Mesenchymal stem cell (in vitro differentiated cells and primary cell): Measurements from ENCODE around the gene TRIM54.

Source experiments
- DNase-seq: peaks from one replicate; pipeline ENCODE4 v3.0.0-alpha.2; 2013
- H2AFZ ChIP-seq: one replicate; pipeline ENCODE4 v1.6.1; 2013; ENCODE audit warnings: low read depth, mild to moderate bottlenecking, control low read depth, inconsistent platforms, low read length, moderate library complexity
- H2AK5ac ChIP-seq: 2 replicates; pipeline ENCODE4 v1.6.1; 2013; ENCODE audit warnings: low read length, moderate library complexity, mild to moderate bottlenecking, inconsistent platforms; ENCODE audit not compliant: severe bottlenecking
- H2BK120ac ChIP-seq: one replicate; pipeline ENCODE4 v1.6.1; 2013; ENCODE audit warnings: low read depth, mild to moderate bottlenecking, inconsistent platforms, low read length, moderate library complexity
- H2BK12ac ChIP-seq, 2 experiments: one replicate each; pipeline ENCODE4 v1.6.1; 2013; ENCODE audit warnings: inconsistent platforms in 2 of 2, low read length in 2 of 2, mild to moderate bottlenecking in 2 of 2, moderate library complexity in 2 of 2, control low read depth in 1 of 2
- H2BK15ac ChIP-seq: one replicate; pipeline ENCODE4 v1.6.1; 2013; ENCODE audit warnings: mild to moderate bottlenecking, low read depth, inconsistent platforms; ENCODE audit not compliant: poor library complexity, severe bottlenecking
- H2BK5ac ChIP-seq: 2 replicates; pipeline ENCODE4 v1.6.1; 2013; ENCODE audit warnings: low read depth, mild to moderate bottlenecking, low read length, control low read depth, inconsistent platforms; ENCODE audit not compliant: poor library complexity, severe bottlenecking
- H3K14ac ChIP-seq, 2 experiments: one replicate each; pipeline ENCODE4 v1.6.1; 2013; ENCODE audit warnings: inconsistent platforms in 2 of 2, low read length in 2 of 2, control low read depth in 1 of 2, mild to moderate bottlenecking in 1 of 2, moderate library complexity in 1 of 2
- H3K18ac ChIP-seq, 2 experiments: one replicate each; pipeline ENCODE4 v1.6.1; 2013; ENCODE audit warnings: inconsistent platforms in 2 of 2, low read length in 2 of 2, control low read depth in 1 of 2, low read depth in 1 of 2, mild to moderate bottlenecking in 1 of 2
- H3K23ac ChIP-seq, 2 experiments: one replicate each; pipeline ENCODE4 v1.6.1; 2013; ENCODE audit warnings: inconsistent platforms in 2 of 2, low read length in 2 of 2, mild to moderate bottlenecking in 2 of 2, moderate library complexity in 2 of 2, control low read depth in 1 of 2
- H3K27ac ChIP-seq: 2 replicates; pipeline ENCODE4 v1.5.1; 2013; ENCODE audit warnings: mild to moderate bottlenecking, moderate library complexity, low read length, control low read depth, inconsistent platforms; ENCODE audit not compliant: poor library complexity, severe bottlenecking
- H3K27me3 ChIP-seq, 2 experiments: 2 replicates each; pipeline versions ENCODE4 v1.6.1 to v1.7.0; 2013; ENCODE audit warnings: low read length in 2 of 2, mild to moderate bottlenecking in 2 of 2, moderate library complexity in 2 of 2, control low read depth in 1 of 2, inconsistent platforms in 1 of 2; ENCODE audit not compliant: control insufficient read depth in 1 of 2, insufficient read depth in 1 of 2
- H3K36me3 ChIP-seq, 2 experiments: 2 replicates each; pipeline versions ENCODE4 v1.6.1 to v1.7.0; 2013; ENCODE audit warnings: low read length in 2 of 2, control low read depth in 1 of 2, inconsistent platforms in 1 of 2, low read depth in 1 of 2, mild to moderate bottlenecking in 1 of 2; ENCODE audit not compliant: insufficient read depth in 2 of 2, control insufficient read depth in 1 of 2
- H3K4ac ChIP-seq, 2 experiments: one replicate each; pipeline ENCODE4 v1.6.1; 2013; ENCODE audit warnings: inconsistent platforms in 2 of 2, low read length in 2 of 2, mild to moderate bottlenecking in 2 of 2, moderate library complexity in 2 of 2, control low read depth in 1 of 2, low read depth in 1 of 2
- H3K4me1 ChIP-seq: 2 replicates; pipeline ENCODE4 v1.6.1; 2013; ENCODE audit warnings: low read depth, low read length, control low read depth; ENCODE audit not compliant: control insufficient read depth, insufficient read depth
- H3K4me2 ChIP-seq: 2 replicates; pipeline ENCODE4 v1.6.1; 2013; ENCODE audit warnings: low read length, mild to moderate bottlenecking, inconsistent platforms; ENCODE audit not compliant: poor library complexity, severe bottlenecking
- H3K4me3 ChIP-seq, 2 experiments: 2 replicates each; pipeline versions ENCODE4 v1.5.1 to v1.7.0; 2013; ENCODE audit warnings: low read length in 2 of 2, mild to moderate bottlenecking in 2 of 2, control low read depth in 1 of 2, low read depth in 1 of 2; ENCODE audit not compliant: insufficient read depth in 1 of 2
- H3K79me1 ChIP-seq: replicated peaks from 2 replicates; pipeline ENCODE4 v1.6.1; 2013; ENCODE audit warnings: mild to moderate bottlenecking, control low read depth, low read length, inconsistent platforms; ENCODE audit not compliant: poor library complexity, severe bottlenecking
- H3K9ac ChIP-seq: 2 replicates; pipeline ENCODE4 v1.7.0; 2013; ENCODE audit warnings: mild to moderate bottlenecking, low read length, moderate library complexity
- H3K9me3 ChIP-seq: 2 replicates; pipeline ENCODE4 v1.7.0; 2013; ENCODE audit warnings: mild to moderate bottlenecking, low read length; ENCODE audit not compliant: control insufficient read depth
- H4K8ac ChIP-seq: one replicate; pipeline ENCODE4 v1.6.1; 2013; ENCODE audit warnings: inconsistent platforms, mild to moderate bottlenecking, low read length, moderate library complexity
- H4K91ac ChIP-seq: one replicate; pipeline ENCODE4 v1.6.1; 2013; ENCODE audit warnings: mild to moderate bottlenecking, low read length, inconsistent platforms
- WGBS: methylation state at CpG from one replicate; pipeline ENCODE4 v1.1.7; 2013; ENCODE audit warnings: mixed read lengths; 5-methylcytosine and 5-hydroxymethylcytosine counted together

The TRIM54 gene

DNA sequence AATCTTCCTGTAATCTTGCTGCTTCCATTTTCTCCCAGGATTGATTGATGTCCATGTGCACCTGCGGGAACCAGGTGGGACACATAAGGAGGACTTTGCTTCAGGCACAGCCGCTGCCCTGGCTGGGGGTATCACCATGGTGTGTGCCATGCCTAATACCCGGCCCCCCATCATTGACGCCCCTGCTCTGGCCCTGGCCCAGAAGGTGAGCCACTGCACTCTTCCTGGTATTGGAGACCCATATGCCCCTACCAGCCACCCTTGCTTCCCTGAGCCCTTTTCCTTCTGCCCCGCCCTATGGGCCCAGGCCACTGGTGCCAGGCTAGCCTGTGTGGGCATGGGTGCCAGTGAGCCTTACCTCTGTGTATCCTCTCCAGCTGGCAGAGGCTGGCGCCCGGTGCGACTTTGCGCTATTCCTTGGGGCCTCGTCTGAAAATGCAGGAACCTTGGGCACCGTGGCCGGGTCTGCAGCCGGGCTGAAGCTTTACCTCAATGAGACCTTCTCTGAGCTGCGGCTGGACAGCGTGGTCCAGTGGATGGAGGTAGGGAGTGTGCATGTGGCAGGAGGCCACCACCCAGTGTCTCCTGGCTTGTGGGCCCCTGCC, 44.8 kb upstream of the TRIM54 start:
- Histone ChIP-seq H4K8ac (no peak overlapping the region), H3K79me1 (peaks cover 28% of the 10 kb centered on the region), H3K27me3 (no peaks in the 10 kb centered on the region), H2AFZ (no peak overlapping the region), H2AK5ac (no peak overlapping the region), H2BK15ac (no peak overlapping the region), H2BK12ac (no peak overlapping the region), H3K14ac (no peak overlapping the region), H3K4me2 (no peak overlapping the region), H3K9me3 (no peaks in the 10 kb centered on the region), H3K9ac (no peak overlapping the region), H3K4me1 (no peaks in the 10 kb centered on the region), H4K91ac (no peak overlapping the region), H2BK120ac (no peak overlapping the region), H3K27ac (no peak overlapping the region), H3K4me3 (no peak overlapping the region), H3K4ac (no peak overlapping the region), H3K23ac (no peak overlapping the region), H3K36me3 (peaks cover 95 to 98% of the 10 kb centered on the region in 2 experiments), H2BK5ac (no peak overlapping the region), H3K18ac (no peak overlapping the region)
- WGBS: 97% methylated on average over 15 of the region's 15 CpGs
- no peak for DNase-seq

DNA sequence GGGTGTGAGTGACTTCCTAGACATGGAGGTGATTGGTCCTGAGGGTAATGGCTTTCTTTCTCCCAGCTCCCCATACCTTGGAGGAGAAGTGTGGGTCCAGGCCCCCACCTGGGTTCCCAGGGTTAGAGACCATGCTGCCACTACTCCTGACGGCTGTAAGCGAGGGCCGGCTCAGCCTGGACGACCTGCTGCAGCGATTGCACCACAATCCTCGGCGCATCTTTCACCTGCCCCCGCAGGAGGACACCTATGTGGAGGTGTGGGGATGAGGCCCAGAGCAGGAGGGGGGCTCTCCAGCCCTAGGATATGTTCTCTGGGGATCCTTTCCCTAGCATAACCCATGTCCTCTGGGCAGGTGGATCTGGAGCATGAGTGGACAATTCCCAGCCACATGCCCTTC, 43.3 kb upstream of the TRIM54 start:
- H2AK5ac ChIP-seq: no peak overlapping the region
- 96% methylated on average over 4 of the region's 8 CpGs for WGBS
- no peak overlapping the region for H4K8ac ChIP-seq
- no peak overlapping the region for H3K4ac ChIP-seq
- no peak overlapping the region for H4K91ac ChIP-seq
- no peak overlapping the region for H2BK5ac ChIP-seq
- no peak overlapping the region for H2AFZ ChIP-seq
- H3K14ac ChIP-seq: no peak overlapping the region
- H3K4me2 ChIP-seq: no peak overlapping the region
- H3K4me1 ChIP-seq: no peaks in the 10 kb centered on the region
- H2BK12ac ChIP-seq: no peak overlapping the region
- no peak overlapping the region for H3K23ac ChIP-seq
- no peak overlapping the region for H3K27ac ChIP-seq
- no peaks in the 10 kb centered on the region for H3K27me3 ChIP-seq
- no peak overlapping the region for H3K4me3 ChIP-seq
- H3K9me3 ChIP-seq: no peaks in the 10 kb centered on the region
- DNase-seq: no peak
- no peak overlapping the region for H3K18ac ChIP-seq
- peaks cover 95 to 98% of the 10 kb centered on the region in 2 experiments for H3K36me3 ChIP-seq
- no peak overlapping the region for H2BK120ac ChIP-seq
- no peak overlapping the region for H2BK15ac ChIP-seq
- no peak overlapping the region for H3K9ac ChIP-seq
- peaks cover 14% of the 10 kb centered on the region for H3K79me1 ChIP-seq

DNA sequence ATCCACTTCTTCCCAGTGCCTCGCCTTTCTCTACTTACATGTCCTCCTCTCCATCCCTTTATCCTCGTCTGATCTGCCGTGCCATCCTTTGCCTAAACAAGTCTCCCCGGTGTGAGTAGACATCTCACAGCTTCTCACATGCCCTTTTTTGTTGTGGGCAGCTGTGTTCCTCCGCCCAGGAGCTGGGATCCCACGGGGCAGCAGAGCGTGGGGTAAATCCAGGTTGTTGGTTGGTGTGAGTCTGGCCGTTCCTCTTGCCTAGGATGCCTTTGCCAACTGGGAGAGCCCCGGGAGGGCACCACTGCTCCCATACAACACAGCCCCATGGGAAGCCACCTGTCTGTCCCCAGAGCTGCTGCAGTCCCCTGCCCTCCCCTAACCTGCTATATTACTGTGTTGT, 41.8 kb upstream of the TRIM54 start:
- no peak overlapping the region for H4K91ac ChIP-seq
- no peak overlapping the region for H3K14ac ChIP-seq
- WGBS: 100% methylated on average over 5 of the region's 9 CpGs
- H2AFZ ChIP-seq: no peak overlapping the region
- H4K8ac ChIP-seq: no peak overlapping the region
- no peak overlapping the region for H3K18ac ChIP-seq
- H2BK15ac ChIP-seq: no peak overlapping the region
- no peaks in the 10 kb centered on the region for H3K4me1 ChIP-seq
- H3K79me1 ChIP-seq: peaks cover 12% of the 10 kb centered on the region
- H3K4me2 ChIP-seq: no peak overlapping the region
- no peak overlapping the region for H2AK5ac ChIP-seq
- H3K4ac ChIP-seq: no peak overlapping the region
- H2BK12ac ChIP-seq: no peak overlapping the region
- H3K36me3 ChIP-seq: peaks cover 95 to 97% of the 10 kb centered on the region in 2 experiments
- no peak overlapping the region for H3K9ac ChIP-seq
- no peak overlapping the region for H2BK120ac ChIP-seq
- H3K4me3 ChIP-seq: no peak overlapping the region
- H3K23ac ChIP-seq: no peak overlapping the region
- H2BK5ac ChIP-seq: no peak overlapping the region
- H3K27ac ChIP-seq: no peak overlapping the region
- H3K27me3 ChIP-seq: no peaks in the 10 kb centered on the region
- DNase-seq: no peak
- H3K9me3 ChIP-seq: no peaks in the 10 kb centered on the region

DNA sequence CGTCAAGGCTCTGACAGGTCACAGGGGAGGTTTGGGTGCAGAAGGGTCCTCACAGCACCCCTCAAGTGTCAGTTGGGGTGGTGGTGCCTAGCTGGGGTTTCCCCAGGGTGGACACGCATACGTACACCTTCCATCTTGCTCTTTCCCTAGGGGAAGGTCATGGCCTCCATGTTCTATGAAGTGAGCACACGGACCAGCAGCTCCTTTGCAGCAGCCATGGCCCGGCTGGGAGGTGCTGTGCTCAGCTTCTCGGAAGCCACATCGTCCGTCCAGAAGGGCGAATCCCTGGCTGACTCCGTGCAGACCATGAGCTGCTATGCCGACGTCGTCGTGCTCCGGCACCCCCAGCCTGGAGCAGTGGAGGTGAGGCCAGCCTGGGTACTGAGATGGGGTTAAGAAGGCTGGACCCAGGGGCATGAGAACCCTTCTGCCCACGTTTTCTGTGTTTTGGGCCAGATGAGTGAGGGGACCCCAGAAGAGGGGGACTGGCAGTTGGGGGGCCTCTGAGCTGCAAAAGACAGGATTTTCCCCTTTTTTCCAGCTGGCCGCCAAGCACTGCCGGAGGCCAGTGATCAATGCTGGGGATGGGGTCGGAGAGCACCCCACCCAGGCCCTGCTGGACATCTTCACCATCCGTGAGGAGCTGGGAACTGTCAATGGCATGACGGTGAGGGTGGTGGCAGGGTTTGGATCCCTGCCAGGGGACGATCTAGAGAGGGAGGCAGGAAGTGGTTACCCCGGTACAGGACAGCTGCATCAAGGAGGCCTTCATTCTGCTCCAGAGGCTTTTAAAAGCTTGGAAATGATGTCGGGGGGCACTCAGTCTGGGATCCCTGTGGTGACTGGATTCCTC, 40.2 kb upstream of the TRIM54 start:
- Histone ChIP-seq H2BK15ac (no peak overlapping the region), H2AK5ac (no peak overlapping the region)
- WGBS: 91% methylated on average over 24 of the region's 24 CpGs

More for the DNA sequence above, 40.2 kb upstream of the TRIM54 start:
- H4K8ac ChIP-seq: no peak overlapping the region
- H3K27me3 ChIP-seq: no peaks in the 10 kb centered on the region
- no peak for DNase-seq
- H3K23ac ChIP-seq: no peak overlapping the region
- no peak overlapping the region for H3K4me3 ChIP-seq
- no peak overlapping the region for H3K27ac ChIP-seq
- H3K4me1 ChIP-seq: no peaks in the 10 kb centered on the region
- H3K36me3 ChIP-seq: peaks cover 83% of the 10 kb centered on the region in 2 experiments
- H3K4ac ChIP-seq: no peak overlapping the region
- H3K9me3 ChIP-seq: no peaks in the 10 kb centered on the region
- no peak overlapping the region for H2BK12ac ChIP-seq
- peaks cover 12% of the 10 kb centered on the region for H3K79me1 ChIP-seq
- no peak overlapping the region for H3K18ac ChIP-seq
- H3K14ac ChIP-seq: no peak overlapping the region
- no peak overlapping the region for H3K9ac ChIP-seq
- H2AFZ ChIP-seq: no peak overlapping the region
- H3K4me2 ChIP-seq: no peak overlapping the region
- H2BK120ac ChIP-seq: no peak overlapping the region
- H4K91ac ChIP-seq: no peak overlapping the region
- H2BK5ac ChIP-seq: no peak overlapping the region
